T-helper 2 cell treated with Interferon-gamma antibody and Interleukin-4, amounts not matched to agents 5 μg/mL and 100 μg/mL, for 36 hours (primary cell): Measurements from ENCODE around the gene LMOD2.
A peak's percentile ranks its signal among the peaks of the same experiment; 100 is the strongest.

Source experiments
- DNase-seq: peaks from one replicate; pipeline ENCODE4 v3.0.0; 2021; ENCODE audit warnings: low spot score
- H3K27ac Mint-ChIP-seq: one replicate; pipeline ENCODE4 v1.8.0; 2021; ENCODE audit warnings: mild to moderate bottlenecking, mixed read lengths
- H3K27me3 Mint-ChIP-seq: one replicate; pipeline ENCODE4 v1.8.0; 2021; ENCODE audit warnings: low read depth, mixed read lengths
- H3K36me3 Mint-ChIP-seq: one replicate; pipeline ENCODE4 v1.8.0; 2021; ENCODE audit warnings: low read depth, mixed read lengths
- H3K4me1 Mint-ChIP-seq: one replicate; pipeline ENCODE4 v1.8.0; 2021; ENCODE audit warnings: low read depth, mixed read lengths
- H3K4me3 Mint-ChIP-seq: one replicate; pipeline ENCODE4 v1.8.0; 2022; ENCODE audit warnings: mild to moderate bottlenecking, moderate library complexity, mixed read lengths
- H3K9me3 Mint-ChIP-seq: one replicate; pipeline ENCODE4 v1.8.0; 2021; ENCODE audit warnings: mixed read lengths

The LMOD2 gene

GRCh38 chr7:123655614-123656013 is at the start of gene LMOD2:
TSS of gene LMOD2 (plus strand) at chr7:123655866. CDS start at chr7:123655964, 98 bp downstream.
- Mint-ChIP-seq H3K27ac (no peak within 1 kb of the TSS), H3K4me1 (no peaks in the 10 kb centered on the region), H3K4me3 (no peak within 1 kb of the TSS), H3K27me3 (peaks cover 2% of the 10 kb centered on the region), H3K36me3 (no peaks in the 10 kb centered on the region), H3K9me3 (no peaks in the 10 kb centered on the region)
- no peak for DNase-seq

- Mint-ChIP-seq H3K4me1 (no peaks in the 10 kb centered on the region), H3K4me3 (no peak overlapping the region), H3K9me3 (no peaks in the 10 kb centered on the region), H3K27me3 (no peaks in the 10 kb centered on the region), H3K27ac (no peak overlapping the region), H3K36me3 (no peaks in the 10 kb centered on the region)
- DNase-seq: no peak
These were observed 48.2 kb upstream of the LMOD2 start for GRCh38 chr7:123607423-123607975.

- H3K4me3 Mint-ChIP-seq: no peak overlapping the region
- H3K4me1 Mint-ChIP-seq: no peaks in the 10 kb centered on the region
- no peaks in the 10 kb centered on the region for H3K36me3 Mint-ChIP-seq
- H3K27me3 Mint-ChIP-seq: no peaks in the 10 kb centered on the region
- DNase-seq: no peak
- no peaks in the 10 kb centered on the region for H3K9me3 Mint-ChIP-seq
- no peak overlapping the region for H3K27ac Mint-ChIP-seq
These were observed 46.4 kb upstream of the LMOD2 start for GRCh38 chr7:123608991-123609882.

GRCh38 chr7:123609883-123610239 is 45.8 kb upstream of the LMOD2 start:
- no peaks in the 10 kb centered on the region for H3K9me3 Mint-ChIP-seq
- H3K36me3 Mint-ChIP-seq: no peaks in the 10 kb centered on the region
- no peaks in the 10 kb centered on the region for H3K27me3 Mint-ChIP-seq
- no peak for DNase-seq
- no peaks in the 10 kb centered on the region for H3K4me1 Mint-ChIP-seq
- no peak overlapping the region for H3K27ac Mint-ChIP-seq
- no peak overlapping the region for H3K4me3 Mint-ChIP-seq

- no peak overlapping the region for H3K27ac Mint-ChIP-seq
- H3K9me3 Mint-ChIP-seq: no peaks in the 10 kb centered on the region
- H3K36me3 Mint-ChIP-seq: no peaks in the 10 kb centered on the region
- H3K4me3 Mint-ChIP-seq: no peak overlapping the region
- H3K27me3 Mint-ChIP-seq: peaks cover 2% of the 10 kb centered on the region
- no peaks in the 10 kb centered on the region for H3K4me1 Mint-ChIP-seq
- no peak for DNase-seq
These were observed 43.6 kb upstream of the LMOD2 start for GRCh38 chr7:123612024-123612423.

- Mint-ChIP-seq H3K4me1 (no peaks in the 10 kb centered on the region), H3K27me3 (peaks cover 2% of the 10 kb centered on the region), H3K4me3 (no peak overlapping the region), H3K9me3 (no peaks in the 10 kb centered on the region), H3K27ac (no peak overlapping the region), H3K36me3 (no peaks in the 10 kb centered on the region)
- DNase-seq: no peak
These were observed 40.3 kb upstream of the LMOD2 start for GRCh38 chr7:123615344-123615743.

GRCh38 chr7:123616223-123616622 is 39.4 kb upstream of the LMOD2 start:
- DNase-seq: no peak
- Mint-ChIP-seq H3K27ac (no peak overlapping the region), H3K36me3 (no peaks in the 10 kb centered on the region), H3K4me1 (no peaks in the 10 kb centered on the region), H3K9me3 (no peaks in the 10 kb centered on the region), H3K27me3 (peaks cover 2% of the 10 kb centered on the region), H3K4me3 (no peak overlapping the region)

GRCh38 chr7:123621707-123622106 is 34.0 kb upstream of the LMOD2 start:
- no peak for DNase-seq
- H3K36me3 Mint-ChIP-seq: no peaks in the 10 kb centered on the region
- no peaks in the 10 kb centered on the region for H3K4me1 Mint-ChIP-seq
- H3K4me3 Mint-ChIP-seq: no peak overlapping the region
- no peak overlapping the region for H3K27ac Mint-ChIP-seq
- no peaks in the 10 kb centered on the region for H3K9me3 Mint-ChIP-seq
- no peaks in the 10 kb centered on the region for H3K27me3 Mint-ChIP-seq

GRCh38 chr7:123622660-123623386 is 32.8 kb upstream of the LMOD2 start:
- H3K27ac Mint-ChIP-seq: no peak overlapping the region

GRCh38 chr7:123624527-123625183 is 31.0 kb upstream of the LMOD2 start:
- no peak overlapping the region for H3K4me3 Mint-ChIP-seq
- H3K27me3 Mint-ChIP-seq: no peaks in the 10 kb centered on the region
- H3K36me3 Mint-ChIP-seq: no peaks in the 10 kb centered on the region
- H3K9me3 Mint-ChIP-seq: no peaks in the 10 kb centered on the region
- H3K27ac Mint-ChIP-seq: no peak overlapping the region
- peak; percentile 38 for DNase-seq
- H3K4me1 Mint-ChIP-seq: no peaks in the 10 kb centered on the region

More at GRCh38 chr7:123622660-123623386, 32.8 kb upstream of the LMOD2 start:
- Mint-ChIP-seq H3K27me3 (no peaks in the 10 kb centered on the region), H3K4me3 (no peak overlapping the region), H3K9me3 (no peaks in the 10 kb centered on the region), H3K36me3 (no peaks in the 10 kb centered on the region), H3K4me1 (no peaks in the 10 kb centered on the region)
- DNase-seq: no peak

- Mint-ChIP-seq H3K27me3 (no peaks in the 10 kb centered on the region), H3K27ac (no peak overlapping the region), H3K4me3 (no peak overlapping the region), H3K36me3 (no peaks in the 10 kb centered on the region), H3K4me1 (no peaks in the 10 kb centered on the region), H3K9me3 (no peaks in the 10 kb centered on the region)
- no peak for DNase-seq
These were observed 30.4 kb upstream of the LMOD2 start for GRCh38 chr7:123625254-123625653.

- H3K4me3 Mint-ChIP-seq: no peak overlapping the region
- H3K36me3 Mint-ChIP-seq: no peaks in the 10 kb centered on the region
- no peak overlapping the region for H3K27ac Mint-ChIP-seq
- no peak for DNase-seq
- H3K4me1 Mint-ChIP-seq: no peaks in the 10 kb centered on the region
- no peaks in the 10 kb centered on the region for H3K9me3 Mint-ChIP-seq
- H3K27me3 Mint-ChIP-seq: no peaks in the 10 kb centered on the region
These were observed 27.8 kb upstream of the LMOD2 start for GRCh38 chr7:123627851-123628250.

GRCh38 chr7:123628829-123629228 is 26.8 kb upstream of the LMOD2 start:
- H3K4me3 Mint-ChIP-seq: no peak overlapping the region
- H3K27ac Mint-ChIP-seq: no peak overlapping the region
- no peaks in the 10 kb centered on the region for H3K9me3 Mint-ChIP-seq
- no peak for DNase-seq
- no peaks in the 10 kb centered on the region for H3K36me3 Mint-ChIP-seq
- no peaks in the 10 kb centered on the region for H3K4me1 Mint-ChIP-seq
- no peaks in the 10 kb centered on the region for H3K27me3 Mint-ChIP-seq

- no peak overlapping the region for H3K27ac Mint-ChIP-seq
- H3K4me3 Mint-ChIP-seq: no peak overlapping the region
- H3K9me3 Mint-ChIP-seq: no peaks in the 10 kb centered on the region
- no peaks in the 10 kb centered on the region for H3K36me3 Mint-ChIP-seq
- no peaks in the 10 kb centered on the region for H3K4me1 Mint-ChIP-seq
- DNase-seq: no peak
- H3K27me3 Mint-ChIP-seq: no peaks in the 10 kb centered on the region
These were observed 26.4 kb upstream of the LMOD2 start for GRCh38 chr7:123629281-123629680.
